AG04450 (cell line): ENCODE measurements around the gene STT3A. TPM values are rescaled to one million over a fixed set of nuclear protein-coding genes. Genes with fewer than 3 reads are reported as not detected.

Experiments used
- CTCF ChIA-PET: fragments of 300-600, 350-600 bp; formaldehyde crosslinking; extraction: SDS; loops from one replicate; lab custom pipeline; 2022; ENCODE audit warnings: antibody characterized with exemption, inconsistent platforms; lab: Charles Lee
- POLR2A ChIA-PET: fragments of 350-600 bp; formaldehyde crosslinking; extraction: SDS; loops from one replicate; lab custom pipeline; 2021; ENCODE audit warnings: antibody characterized with exemption, inconsistent platforms; lab: Yijun Ruan, JAX
- DNase-seq: peaks from one replicate; pipeline ENCODE4 v3.0.0-alpha.2; 2011; ENCODE audit warnings: low read depth, low spot score
- H3K27ac ChIP-seq: one replicate; pipeline ENCODE4 v1.5.1; 2012; ENCODE audit warnings: low read depth, low read length, control low read depth
- H3K27me3 ChIP-seq: one replicate; pipeline ENCODE4 v1.6.0; 2012; ENCODE audit warnings: low read length; ENCODE audit not compliant: control insufficient read depth, insufficient read depth
- H3K4me3 ChIP-seq: 2 replicates; pipeline ENCODE4 v1.5.1; 2011; ENCODE audit warnings: mild to moderate bottlenecking, low read depth, low read length, control low read depth
- H3K9me3 ChIP-seq: 2 replicates; pipeline ENCODE4 v1.5.1; 2012; ENCODE audit warnings: low read length; ENCODE audit not compliant: control insufficient read depth, insufficient read depth
- polyA plus RNA-seq: library from polyadenylated mRNA; depleted of rRNA; stranded (reverse); fragments of >200 nt; gene quantifications from 2 replicates; pipeline ENCODE4 v1.2.3, GENCODE V29; 2011
- TF ChIP-seq, protein P1 (sequence below): IDR thresholded peaks from 2 replicates; pipeline ENCODE4 v1.5.1; 2011; ENCODE audit warnings: low read depth, low read length, control low read depth, inconsistent platforms

STT3A gene
- polyA plus RNA-seq, 1 experiment: 401 TPM

DNA sequence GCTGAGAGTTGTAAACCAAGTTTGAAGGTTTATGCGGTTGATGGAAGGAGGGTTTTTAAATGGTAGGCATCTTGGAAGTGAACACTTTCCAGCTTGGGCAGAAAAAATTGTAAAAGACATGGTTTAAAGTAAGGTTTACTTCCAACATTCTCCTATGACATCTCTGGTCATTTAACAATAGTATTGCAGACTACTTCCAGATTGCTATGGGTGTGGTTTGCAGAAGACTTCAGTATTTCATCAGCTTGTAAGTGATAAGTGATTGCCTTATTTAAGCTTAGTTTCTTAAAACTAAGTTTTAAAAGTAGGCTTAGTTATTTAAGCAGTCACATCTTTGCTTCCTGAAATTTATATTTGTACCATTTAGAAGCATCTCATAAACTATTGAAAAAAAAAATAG is 7.2 kb upstream of the STT3A start:
- no peak for DNase-seq
- H3K4me3 ChIP-seq: no peak overlapping the region
- ChIA-PET CTCF (no interaction called here), POLR2A (no interaction called here)
- H3K9me3 ChIP-seq: no peaks in the 10 kb centered on the region
- no peak overlapping the region for H3K27ac ChIP-seq
- no peaks in the 10 kb centered on the region for H3K27me3 ChIP-seq
- TF ChIP-seq, protein P1, sequence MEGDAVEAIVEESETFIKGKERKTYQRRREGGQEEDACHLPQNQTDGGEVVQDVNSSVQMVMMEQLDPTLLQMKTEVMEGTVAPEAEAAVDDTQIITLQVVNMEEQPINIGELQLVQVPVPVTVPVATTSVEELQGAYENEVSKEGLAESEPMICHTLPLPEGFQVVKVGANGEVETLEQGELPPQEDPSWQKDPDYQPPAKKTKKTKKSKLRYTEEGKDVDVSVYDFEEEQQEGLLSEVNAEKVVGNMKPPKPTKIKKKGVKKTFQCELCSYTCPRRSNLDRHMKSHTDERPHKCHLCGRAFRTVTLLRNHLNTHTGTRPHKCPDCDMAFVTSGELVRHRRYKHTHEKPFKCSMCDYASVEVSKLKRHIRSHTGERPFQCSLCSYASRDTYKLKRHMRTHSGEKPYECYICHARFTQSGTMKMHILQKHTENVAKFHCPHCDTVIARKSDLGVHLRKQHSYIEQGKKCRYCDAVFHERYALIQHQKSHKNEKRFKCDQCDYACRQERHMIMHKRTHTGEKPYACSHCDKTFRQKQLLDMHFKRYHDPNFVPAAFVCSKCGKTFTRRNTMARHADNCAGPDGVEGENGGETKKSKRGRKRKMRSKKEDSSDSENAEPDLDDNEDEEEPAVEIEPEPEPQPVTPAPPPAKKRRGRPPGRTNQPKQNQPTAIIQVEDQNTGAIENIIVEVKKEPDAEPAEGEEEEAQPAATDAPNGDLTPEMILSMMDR: no peak

DNA sequence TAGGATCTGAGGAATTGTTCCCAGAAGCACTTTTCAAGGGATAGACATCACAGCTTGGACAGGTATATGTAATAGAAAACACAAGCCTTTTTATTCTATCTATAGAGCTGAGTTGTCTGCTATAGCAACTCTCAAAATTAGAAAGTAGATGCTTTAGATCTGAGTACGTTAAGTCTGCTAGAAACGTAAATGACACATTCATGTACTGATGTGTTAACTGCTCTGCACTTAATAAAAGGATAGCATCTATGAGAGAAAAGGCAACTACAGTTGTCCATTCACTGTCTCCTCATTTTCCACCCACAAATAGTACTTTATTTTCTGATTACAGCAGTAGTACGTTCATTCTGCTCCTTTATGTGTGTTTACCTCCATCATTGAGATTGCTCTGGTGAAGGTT is 6.0 kb upstream of the STT3A start:
- Histone ChIP-seq H3K9me3 (no peaks in the 10 kb centered on the region), H3K27me3 (no peaks in the 10 kb centered on the region), H3K27ac (no peak overlapping the region), H3K4me3 (no peak overlapping the region)
- TF ChIP-seq, protein P1: no peak
- ChIA-PET POLR2A (no interaction called here), CTCF (no interaction called here)
- DNase-seq: no peak

DNA sequence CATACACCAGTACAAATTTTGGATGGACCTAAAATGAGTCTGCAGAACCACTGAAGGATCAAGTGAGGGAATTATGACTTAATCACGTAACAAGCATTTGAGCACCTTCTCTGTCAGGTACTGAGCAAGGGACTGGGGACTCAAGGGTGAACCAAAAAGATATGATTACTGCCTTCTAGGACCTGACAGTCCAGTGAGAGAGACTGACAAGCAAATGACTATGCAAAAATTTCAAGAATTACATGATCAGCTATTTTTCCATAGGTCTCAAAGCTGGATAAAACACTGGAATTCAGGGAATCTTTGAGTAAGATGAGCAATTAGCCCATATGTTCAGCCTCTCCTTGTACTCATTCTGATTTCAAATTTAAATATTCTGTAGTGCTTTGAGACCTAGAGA is 5.2 kb upstream of the STT3A start:
- H3K4me3 ChIP-seq: no peak overlapping the region
- no peak for DNase-seq
- H3K27me3 ChIP-seq: no peaks in the 10 kb centered on the region
- TF ChIP-seq, protein P1: no peak
- H3K9me3 ChIP-seq: no peaks in the 10 kb centered on the region
- no peak overlapping the region for H3K27ac ChIP-seq
- POLR2A ChIA-PET: no interaction called here
- CTCF ChIA-PET: no interaction called here

- ChIA-PET POLR2A (no interaction called here), CTCF (no interaction called here)
- DNase-seq: no peak
- Histone ChIP-seq H3K4me3 (no peak overlapping the region), H3K9me3 (no peaks in the 10 kb centered on the region; the same call in 1 of the 2 replicates), H3K27me3 (no peaks in the 10 kb centered on the region), H3K27ac (no peak overlapping the region)
- TF ChIP-seq, protein P1: no peak
Measured at GRCh38 chr11:125588505-125588904, 4.1 kb upstream of the STT3A start.

GRCh38 chr11:125591649-125592304 is 875 bp upstream of the STT3A start:
- TF ChIP-seq, protein P1: no peak
- H3K9me3 ChIP-seq: no peaks in the 10 kb centered on the region; the same call in 1 of the 2 replicates
- H3K4me3 ChIP-seq: peak overlapping the region; percentile 82
- peak overlapping the region; percentile 99 for H3K27ac ChIP-seq
- ChIA-PET CTCF (interaction anchor here (0.5 to 0.6 kb wide), 2 partner anchors 282 to 715 kb away, joined by 4 read pairs; no protein-coding TSS in a partner anchor), POLR2A (interaction anchor here (0.9 to 2.6 kb wide), 5 partner anchors 9 to 34 kb away, joined by 3 to 14 read pairs (median 3); partner anchors contain the start of gene EI24)
- DNase-seq: no peak
- H3K27me3 ChIP-seq: no peaks in the 10 kb centered on the region
